Progenitor cell of endocrine pancreas (in vitro differentiated cells): Measurements from ENCODE around the gene IWS1. TPM values are rescaled to one million over a fixed set of nuclear protein-coding genes. Genes with fewer than 3 reads are reported as not detected.
A peak's percentile ranks its signal among the peaks of the same experiment; 100 is the strongest.
"Not testable (repeated sequence)": the region's sequence is repeated elsewhere in the genome, so short reads cannot be mapped to it uniquely, and the experiment has no call there.

Experiments used
- DNase-seq: peaks from one replicate; pipeline ENCODE4 v3.0.0; 2021; ENCODE audit warnings: low spot score; ENCODE audit not compliant: unreplicated experiment
- H3K27ac Mint-ChIP-seq: 2 replicates; pipeline ENCODE4 v1.8.0; 2021; ENCODE audit warnings: mild to moderate bottlenecking, moderate library complexity, mixed read lengths
- H3K27me3 Mint-ChIP-seq: 2 replicates; pipeline ENCODE4 v1.8.0; 2021; ENCODE audit warnings: mixed read lengths
- H3K36me3 Mint-ChIP-seq: 2 replicates; pipeline ENCODE4 v1.8.0; 2022; ENCODE audit warnings: mixed read lengths; ENCODE audit not compliant: insufficient read depth
- H3K4me1 Mint-ChIP-seq: 2 replicates; pipeline ENCODE4 v1.8.0; 2021; ENCODE audit warnings: low read depth, mixed read lengths
- H3K4me3 Mint-ChIP-seq: 2 replicates; pipeline ENCODE4 v1.8.0; 2021; ENCODE audit warnings: low read depth, mild to moderate bottlenecking, moderate library complexity, mixed read lengths
- H3K9me3 Mint-ChIP-seq: 2 replicates; pipeline ENCODE4 v1.8.0; 2021; ENCODE audit warnings: low read depth, mixed read lengths
- CTCF ChIP-seq: fragments of 200-600 bp; sonication (generic); IDR thresholded peaks from one replicate; pipeline ENCODE4 v1.5.0; 2021; ENCODE audit warnings: antibody characterized with exemption, mild to moderate bottlenecking; ENCODE audit not compliant: unreplicated experiment
- total RNA-seq: library from RNA; stranded (reverse); gene quantifications from 2 replicates; pipeline ENCODE4 v1.2.1, GENCODE V29; 2021

Gene IWS1
- total RNA-seq, 1 donor from 2014 or later = 60.4 TPM

- Mint-ChIP-seq H3K27ac (peak overlapping the region; percentile 99), H3K27me3 (no peaks in the 10 kb centered on the region)
Measured at GRCh38 chr2:127525691-127526131, 578 bp downstream of the IWS1 start.

GRCh38 chr2:127524198-127524834 is 2.0 kb downstream of the IWS1 start:
- not testable (repeated sequence) for H3K9me3 Mint-ChIP-seq, DNase-seq, H3K27ac Mint-ChIP-seq, H3K27me3 Mint-ChIP-seq
- H3K36me3 Mint-ChIP-seq = peaks cover 13% of the 10 kb centered on the region
- H3K4me1 Mint-ChIP-seq = peaks cover 18% of the 10 kb centered on the region
- H3K4me3 Mint-ChIP-seq = peak overlapping the region; percentile 64

More at GRCh38 chr2:127525691-127526131, 578 bp downstream of the IWS1 start:
- H3K4me1 Mint-ChIP-seq = peaks cover 18% of the 10 kb centered on the region
- peak overlapping the region; percentile 87 for H3K4me3 Mint-ChIP-seq
- no peak for DNase-seq
- peaks cover 3% of the 10 kb centered on the region for H3K9me3 Mint-ChIP-seq
- no peak for TF ChIP-seq CTCF
- peaks cover 6% of the 10 kb centered on the region for H3K36me3 Mint-ChIP-seq

DNA sequence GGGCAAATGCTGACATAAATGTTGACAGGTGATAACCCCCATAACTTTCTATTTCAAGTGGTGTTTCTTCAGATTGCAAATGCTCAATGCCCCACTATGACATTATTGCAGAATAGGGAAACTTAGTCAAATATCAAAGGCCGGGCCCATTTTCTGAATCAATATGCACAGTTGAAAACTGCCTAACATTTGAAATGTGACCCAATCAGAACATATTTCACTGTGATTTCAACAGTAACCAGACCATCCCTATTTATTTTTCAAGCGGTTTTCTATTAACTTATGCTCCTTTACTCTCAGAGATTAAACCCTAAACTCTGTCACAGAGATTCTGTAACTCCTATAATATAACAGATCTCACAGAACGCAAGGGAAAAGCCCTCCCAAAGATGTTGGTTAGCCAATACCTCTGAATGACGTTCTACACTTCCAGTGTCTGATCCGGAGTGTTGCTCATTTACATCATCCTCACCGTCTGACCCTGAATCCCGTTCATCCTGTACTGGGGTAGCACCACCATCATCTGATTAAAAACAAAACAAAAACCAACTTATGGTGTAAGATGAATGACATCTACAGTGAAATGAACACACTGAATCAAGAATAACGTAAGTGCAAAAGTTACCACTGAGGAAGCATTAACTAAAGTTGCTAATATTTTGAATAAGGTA is 2.9 kb downstream of the IWS1 start:
- Mint-ChIP-seq H3K4me3 (peak overlapping the region; percentile 33), H3K27me3 (no peaks in the 10 kb centered on the region), H3K4me1 (peaks cover 18% of the 10 kb centered on the region), H3K9me3 (no peaks in the 10 kb centered on the region), H3K36me3 (peaks cover 13% of the 10 kb centered on the region), H3K27ac (peak overlapping the region; percentile 27)
- no peak for TF ChIP-seq CTCF
- DNase-seq = no peak

- Mint-ChIP-seq H3K4me3 (no peak overlapping the region), H3K9me3 (no peaks in the 10 kb centered on the region), H3K27ac (no peak overlapping the region), H3K4me1 (peaks cover 5% of the 10 kb centered on the region), H3K27me3 (no peaks in the 10 kb centered on the region), H3K36me3 (peaks cover 20% of the 10 kb centered on the region)
- TF ChIP-seq CTCF = no peak
- no peak for DNase-seq
Measured at GRCh38 chr2:127520424-127520823, 5.9 kb downstream of the IWS1 start.

- Mint-ChIP-seq H3K9me3 (no peaks in the 10 kb centered on the region), H3K27me3 (no peaks in the 10 kb centered on the region), H3K4me3 (no peak overlapping the region), H3K36me3 (peaks cover 20% of the 10 kb centered on the region), H3K27ac (no peak overlapping the region), H3K4me1 (peaks cover 2% of the 10 kb centered on the region)
- no peak for DNase-seq
- no peak for TF ChIP-seq CTCF
Measured at GRCh38 chr2:127517465-127517864, 8.8 kb downstream of the IWS1 start.
